Left lung (tissue), 10 donors: ENCODE results near the gene JADE2. TPM values are rescaled to one million over a fixed set of nuclear protein-coding genes. Genes with fewer than 3 reads are reported as not detected.

Source experiments
- ATAC-seq: fragments of 200-7000 bp; cut with Tn5 transposase; one replicate; pipeline ENCODE4 v1.9.1; 2020; ENCODE audit warnings: moderate library complexity
- DNase-seq, 4 donors: peaks; one replicate each; pipeline ENCODE4 v3.0.0-alpha.2; 2013 to 2020
- H3K27ac ChIP-seq, 2 donors: fragments of 200-600 bp; sonication (generic) in 1 of 2; one replicate each; pipeline versions ENCODE4 v1.5.0 to v1.8.0; 2020 to 2021
- H3K27me3 ChIP-seq, 2 donors: fragments of 200-600 bp; sonication (generic) in 1 of 2; one replicate each; pipeline versions ENCODE4 v1.5.0 to v1.8.0; 2020 to 2021
- H3K36me3 ChIP-seq, 2 donors: fragments of 200-600 bp; sonication (generic) in 1 of 2; one replicate each; pipeline versions ENCODE4 v1.5.0 to v1.8.0; 2020 to 2021
- H3K4me1 ChIP-seq, 2 donors: fragments of 200-600 bp; one replicate each; pipeline ENCODE4 v1.8.0; 2021
- H3K4me3 ChIP-seq, 2 donors: fragments of 200-600 bp; sonication (generic) in 1 of 2; one replicate each; pipeline versions ENCODE4 v1.5.0 to v1.8.0; 2020 to 2021; ENCODE audit warnings: mild to moderate bottlenecking in 1 of 2
- H3K9me3 ChIP-seq, 2 donors: fragments of 200-600 bp; sonication (generic) in 1 of 2; one replicate each; pipeline versions ENCODE4 v1.5.0 to v1.8.0; 2020 to 2021
- intact Hi-C, 2 donors: fragments of 100-400 bp; cut with DNase I; formaldehyde crosslinking; loops; one replicate each; pipeline versions ENCODE4 v1.11.2 to v1.14.2; 2022
- polyA plus RNA-seq, 6 donors: library from polyadenylated mRNA; unstranded; fragments of 120-200 nt; gene quantifications; one replicate each; pipeline ENCODE4 v1.2.1, GENCODE V29; 2013; ENCODE audit not compliant: insufficient read length in 6 of 6
- total RNA-seq, 2 donors: library from RNA; stranded (reverse); fragmentation: NEBNext Ultra II Directional; extraction: Animal tissue kit (Norgen Biotek cat#: 25700); gene quantifications; one replicate each; pipeline ENCODE4 v1.2.1, GENCODE V29; 2021
- TF ChIP-seq, protein P1 (sequence below), 2 donors: fragments of 200-600 bp; sonication (generic) in 1 of 2; IDR thresholded peaks; one replicate each; pipeline versions ENCODE4 v1.5.0 to v1.8.0; 2021; ENCODE audit warnings: antibody characterized with exemption in 2 of 2
- donor health status: DM: no; HTN: yes; CAD: no.
- donor health status: DM: no; HTN: no; CAD: no.

The JADE2 gene
- total and polyA plus RNA-seq, 8 donors = 13.5 to 51.1 (median 17.3) TPM

DNA sequence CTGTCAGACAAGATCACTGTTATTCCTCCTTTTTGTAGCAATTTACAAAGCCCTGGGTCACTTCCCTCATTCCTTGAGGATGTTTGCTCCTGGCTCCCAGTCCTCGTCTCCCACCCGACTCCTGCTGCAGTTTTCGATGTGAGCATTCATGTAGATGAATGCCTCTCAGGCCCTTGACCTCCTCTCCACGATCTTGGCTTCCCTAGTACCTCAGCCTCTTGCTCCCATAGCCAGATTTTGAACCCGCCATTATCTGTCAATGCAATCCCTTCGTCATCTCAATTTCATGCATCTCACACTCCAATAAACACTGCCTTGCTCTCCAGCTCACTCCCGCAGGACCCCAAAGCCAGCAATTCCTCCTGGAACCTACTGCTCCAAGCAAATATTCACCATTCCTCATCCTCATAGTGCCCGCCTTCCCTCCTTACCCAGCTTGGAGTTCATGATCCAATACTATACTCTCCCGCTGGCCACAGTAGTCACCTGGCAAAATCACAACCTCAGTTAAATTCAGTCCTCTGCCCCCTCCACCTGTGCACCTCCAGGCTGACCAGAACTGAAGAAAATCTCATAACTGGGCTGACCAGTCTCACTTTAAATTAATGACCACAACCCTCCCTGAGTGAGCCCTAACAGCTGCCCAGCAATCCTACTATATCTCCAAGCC lies 35.1 kb upstream of the JADE2 start:
- TF ChIP-seq, protein P1, sequence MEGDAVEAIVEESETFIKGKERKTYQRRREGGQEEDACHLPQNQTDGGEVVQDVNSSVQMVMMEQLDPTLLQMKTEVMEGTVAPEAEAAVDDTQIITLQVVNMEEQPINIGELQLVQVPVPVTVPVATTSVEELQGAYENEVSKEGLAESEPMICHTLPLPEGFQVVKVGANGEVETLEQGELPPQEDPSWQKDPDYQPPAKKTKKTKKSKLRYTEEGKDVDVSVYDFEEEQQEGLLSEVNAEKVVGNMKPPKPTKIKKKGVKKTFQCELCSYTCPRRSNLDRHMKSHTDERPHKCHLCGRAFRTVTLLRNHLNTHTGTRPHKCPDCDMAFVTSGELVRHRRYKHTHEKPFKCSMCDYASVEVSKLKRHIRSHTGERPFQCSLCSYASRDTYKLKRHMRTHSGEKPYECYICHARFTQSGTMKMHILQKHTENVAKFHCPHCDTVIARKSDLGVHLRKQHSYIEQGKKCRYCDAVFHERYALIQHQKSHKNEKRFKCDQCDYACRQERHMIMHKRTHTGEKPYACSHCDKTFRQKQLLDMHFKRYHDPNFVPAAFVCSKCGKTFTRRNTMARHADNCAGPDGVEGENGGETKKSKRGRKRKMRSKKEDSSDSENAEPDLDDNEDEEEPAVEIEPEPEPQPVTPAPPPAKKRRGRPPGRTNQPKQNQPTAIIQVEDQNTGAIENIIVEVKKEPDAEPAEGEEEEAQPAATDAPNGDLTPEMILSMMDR (IDR thresholded peaks at IDR 0.05) = no peak
- Histone ChIP-seq H3K4me3 (no peak overlapping the region), H3K27ac (no peak overlapping the region), H3K4me1 (no peaks in the 10 kb centered on the region), H3K9me3 (no peaks in the 10 kb centered on the region), H3K27me3 (no peaks in the 10 kb centered on the region), H3K36me3 (no peaks in the 10 kb centered on the region)
- ATAC-seq = no peak
- no peak for DNase-seq
- intact Hi-C loops = no loop called here

DNA sequence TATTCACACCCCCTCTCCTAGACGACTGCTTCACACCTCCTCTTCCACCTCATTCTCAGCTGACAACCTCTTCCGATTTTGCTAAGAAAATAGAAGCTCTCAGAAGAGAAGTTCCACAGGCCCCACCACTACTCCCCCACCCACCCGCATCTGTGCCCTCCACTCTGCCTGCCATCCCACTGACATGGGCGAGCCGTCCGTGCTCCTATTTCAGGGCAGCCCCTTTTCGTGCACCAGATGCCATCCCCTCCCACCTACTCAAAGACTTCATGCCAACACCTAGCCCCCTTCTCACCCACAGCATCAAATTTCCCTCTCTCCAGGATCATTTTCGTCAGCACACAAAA lies 34.6 kb upstream of the JADE2 start:
- ATAC-seq (no peak), DNase-seq (no peak)
- Histone ChIP-seq H3K4me1 (no peaks in the 10 kb centered on the region), H3K27me3 (no peaks in the 10 kb centered on the region), H3K27ac (no peak overlapping the region), H3K4me3 (no peak overlapping the region), H3K9me3 (no peaks in the 10 kb centered on the region), H3K36me3 (no peaks in the 10 kb centered on the region)
- TF ChIP-seq, protein P1 (IDR thresholded peaks at IDR 0.05) = no peak
- intact Hi-C loops = no loop called here

DNA sequence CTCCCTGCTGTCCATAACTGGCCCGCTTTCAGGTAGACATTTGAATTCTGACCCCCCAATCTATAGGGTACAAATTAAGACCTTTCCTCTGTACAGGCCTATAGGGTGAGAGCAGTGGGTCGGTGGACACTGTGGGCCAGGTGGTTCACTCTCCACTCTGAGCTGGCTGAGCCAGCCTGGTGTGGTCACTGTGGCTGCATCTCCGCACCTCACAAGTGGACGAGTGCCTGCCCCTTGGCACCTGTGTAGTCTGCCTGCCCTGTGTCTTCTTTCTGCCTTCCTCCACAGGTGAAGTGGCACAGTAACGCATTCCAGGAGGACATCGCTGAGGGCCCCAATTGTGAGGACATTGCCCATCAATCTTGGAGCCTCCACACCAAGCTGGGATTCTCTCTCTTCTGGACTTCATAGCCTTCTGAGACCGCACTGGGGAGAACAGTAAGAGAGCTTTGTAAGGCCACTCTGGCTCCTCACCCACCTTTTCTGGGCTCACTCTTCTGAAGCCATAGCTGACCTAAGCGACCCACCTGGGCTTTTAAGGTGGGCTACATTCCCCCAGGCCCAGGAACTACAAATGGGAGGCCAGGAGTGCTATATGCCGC lies 33.5 kb upstream of the JADE2 start:
- intact Hi-C loops = no loop called here
- no peak overlapping the region for H3K27ac ChIP-seq
- no peaks in the 10 kb centered on the region for H3K9me3 ChIP-seq
- no peaks in the 10 kb centered on the region for H3K4me1 ChIP-seq
- TF ChIP-seq, protein P1 (IDR thresholded peaks at IDR 0.05) = no peak
- DNase-seq = no peak
- H3K4me3 ChIP-seq = no peak overlapping the region
- H3K27me3 ChIP-seq = no peaks in the 10 kb centered on the region
- H3K36me3 ChIP-seq = no peaks in the 10 kb centered on the region
- no peak for ATAC-seq

DNA sequence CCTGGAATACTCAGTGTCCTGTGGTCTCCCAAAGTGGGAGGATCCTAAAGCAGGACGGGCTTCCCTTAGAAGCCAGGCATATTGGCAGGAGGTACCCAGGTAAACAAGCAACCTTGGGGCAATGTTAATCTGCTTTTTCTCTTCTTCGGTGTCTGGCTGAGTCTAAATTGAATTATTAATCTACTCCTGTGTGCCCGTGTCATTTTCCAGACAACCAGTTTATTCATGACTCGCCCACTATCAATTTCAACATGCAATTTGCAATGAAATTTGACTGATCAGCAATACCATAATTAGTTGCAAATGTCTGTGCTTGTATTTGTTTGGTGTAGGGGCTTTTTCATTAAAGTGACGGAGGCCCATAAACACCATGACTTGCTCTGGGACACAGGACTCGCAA lies 32.9 kb upstream of the JADE2 start:
- Histone ChIP-seq H3K27me3 (no peaks in the 10 kb centered on the region), H3K9me3 (no peaks in the 10 kb centered on the region), H3K27ac (no peak overlapping the region), H3K4me3 (no peak overlapping the region), H3K36me3 (no peaks in the 10 kb centered on the region), H3K4me1 (no peaks in the 10 kb centered on the region)
- no peak for ATAC-seq
- TF ChIP-seq, protein P1 (IDR thresholded peaks at IDR 0.05) = no peak
- no peak for DNase-seq
- intact Hi-C loops = no loop called here

DNA sequence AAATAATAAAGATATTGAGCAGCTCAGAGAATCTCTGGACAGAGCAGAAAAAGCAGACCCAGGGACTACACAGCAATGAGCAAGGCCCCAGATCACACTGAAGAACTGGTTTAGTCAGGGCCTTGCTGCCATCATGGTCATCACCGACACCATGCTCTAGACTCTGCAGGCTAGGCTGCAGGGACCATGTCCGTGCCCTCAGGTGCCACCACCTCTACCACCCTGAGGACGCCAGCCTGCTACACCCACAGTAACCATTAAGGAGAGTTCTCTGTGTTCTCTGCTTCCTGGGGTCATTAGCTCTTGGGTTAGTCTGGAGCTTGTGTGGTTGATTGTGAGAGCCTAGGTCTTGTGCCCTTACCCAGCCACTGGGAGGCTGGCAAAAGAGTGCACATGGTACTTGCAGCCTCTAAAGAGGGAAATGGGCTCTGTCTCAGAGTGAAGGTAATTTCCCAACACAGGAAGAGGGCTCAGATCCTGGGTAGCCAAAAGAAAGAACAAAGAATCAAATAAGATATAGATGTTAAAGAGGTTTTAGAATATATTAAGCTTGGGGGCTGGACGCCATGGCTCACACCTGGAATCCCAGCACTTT lies 31.9 kb upstream of the JADE2 start:
- no peaks in the 10 kb centered on the region for H3K4me1 ChIP-seq
- no peaks in the 10 kb centered on the region for H3K27me3 ChIP-seq
- H3K27ac ChIP-seq = no peak overlapping the region
- TF ChIP-seq, protein P1 (IDR thresholded peaks at IDR 0.05) = no peak
- H3K36me3 ChIP-seq = no peaks in the 10 kb centered on the region
- no peak for ATAC-seq
- DNase-seq = no peak
- intact Hi-C loops = no loop called here
- H3K4me3 ChIP-seq = no peak overlapping the region
- H3K9me3 ChIP-seq = no peaks in the 10 kb centered on the region
